BLaER1 (cell line): ENCODE measurements around the gene CMIP.

Source experiments
- H3K27ac ChIP-seq: shearing (Covaris generic); formaldehyde crosslinking; 2 replicates; pipeline ENCODE4 v1.8.1; 2022
- H3K27me3 ChIP-seq: shearing (Covaris generic); formaldehyde crosslinking; 2 replicates; pipeline ENCODE4 v1.8.1; 2022
- H3K36me3 ChIP-seq: shearing (Covaris generic); formaldehyde crosslinking; 2 replicates; pipeline ENCODE4 v1.8.1; 2022
- H3K4me1 ChIP-seq: shearing (Covaris generic); formaldehyde crosslinking; 2 replicates; pipeline ENCODE4 v1.8.1; 2022
- H3K4me2 ChIP-seq: shearing (Covaris generic); formaldehyde crosslinking; 2 replicates; pipeline ENCODE4 v1.8.1; 2022
- H3K4me3 ChIP-seq: shearing (Covaris generic); formaldehyde crosslinking; 2 replicates; pipeline ENCODE4 v1.8.1; 2022
- H3K9ac ChIP-seq: shearing (Covaris generic); formaldehyde crosslinking; 2 replicates; pipeline ENCODE4 v1.8.1; 2022
- H3K9me3 ChIP-seq: shearing (Covaris generic); formaldehyde crosslinking; 2 replicates; pipeline ENCODE4 v1.8.1; 2022
- H4K20me1 ChIP-seq: shearing (Covaris generic); formaldehyde crosslinking; 2 replicates; pipeline ENCODE4 v1.8.1; 2022
- Cebpa-rat ChIP-seq: shearing (Covaris generic); IDR thresholded peaks from 2 replicates; pipeline ENCODE4 v1.8.1; 2022

CMIP gene

GRCh38 chr16:81405702-81406113 lies 38.9 kb upstream of the CMIP start:
- H3K4me3 ChIP-seq = no peak overlapping the region
- H3K4me1 ChIP-seq = peaks cover 17% of the 10 kb centered on the region; the same call in 1 of the 2 replicates
- no peak overlapping the region for H3K4me2 ChIP-seq
- H3K9me3 ChIP-seq = no peaks in the 10 kb centered on the region
- no peaks in the 10 kb centered on the region for H3K36me3 ChIP-seq
- H3K27me3 ChIP-seq = no peaks in the 10 kb centered on the region
- no peaks in the 10 kb centered on the region for H4K20me1 ChIP-seq
- H3K9ac ChIP-seq = no peak overlapping the region
- H3K27ac ChIP-seq = no peak overlapping the region
- no peak for TF ChIP-seq Cebpa-rat

- H3K4me2 ChIP-seq = no peak overlapping the region
- H3K4me3 ChIP-seq = no peak overlapping the region
- H3K9me3 ChIP-seq = no peaks in the 10 kb centered on the region
These were observed 36.1 kb upstream of the CMIP start for GRCh38 chr16:81408409-81408950.

GRCh38 chr16:81409016-81409556 lies 35.5 kb upstream of the CMIP start:
- Histone ChIP-seq H3K9ac (no peak overlapping the region), H3K4me1 (peaks cover 7% of the 10 kb centered on the region; the same call in 1 of the 2 replicates), H3K4me2 (peak overlapping the region; percentile 4; the same call in 1 of the 2 replicates), H3K36me3 (no peaks in the 10 kb centered on the region), H3K4me3 (no peak overlapping the region), H3K27ac (no peak overlapping the region), H3K9me3 (no peaks in the 10 kb centered on the region), H4K20me1 (no peaks in the 10 kb centered on the region), H3K27me3 (no peaks in the 10 kb centered on the region)
- TF ChIP-seq Cebpa-rat = no peak

More at GRCh38 chr16:81408409-81408950, 36.1 kb upstream of the CMIP start:
- Histone ChIP-seq H4K20me1 (no peaks in the 10 kb centered on the region), H3K4me1 (peaks cover 13% of the 10 kb centered on the region; the same call in 1 of the 2 replicates), H3K36me3 (no peaks in the 10 kb centered on the region), H3K27me3 (no peaks in the 10 kb centered on the region), H3K27ac (no peak overlapping the region), H3K9ac (no peak overlapping the region)
- TF ChIP-seq Cebpa-rat = no peak

- Histone ChIP-seq H3K27me3 (no peaks in the 10 kb centered on the region), H3K9me3 (no peaks in the 10 kb centered on the region), H3K4me2 (no peak overlapping the region), H3K4me1 (peaks cover 7% of the 10 kb centered on the region; the same call in 1 of the 2 replicates), H3K27ac (no peak overlapping the region), H3K9ac (no peak overlapping the region), H3K4me3 (no peak overlapping the region), H3K36me3 (no peaks in the 10 kb centered on the region), H4K20me1 (no peaks in the 10 kb centered on the region)
- TF ChIP-seq Cebpa-rat = no peak
These were observed 33.8 kb upstream of the CMIP start for GRCh38 chr16:81410643-81411293.

- H3K4me1 ChIP-seq = peaks cover 7% of the 10 kb centered on the region; the same call in 1 of the 2 replicates
- H3K9ac ChIP-seq = no peak overlapping the region
- H3K27me3 ChIP-seq = no peaks in the 10 kb centered on the region
- no peak overlapping the region for H3K4me2 ChIP-seq
- TF ChIP-seq Cebpa-rat = no peak
- no peak overlapping the region for H3K27ac ChIP-seq
- no peaks in the 10 kb centered on the region for H4K20me1 ChIP-seq
- no peaks in the 10 kb centered on the region for H3K36me3 ChIP-seq
- H3K9me3 ChIP-seq = no peaks in the 10 kb centered on the region
- no peak overlapping the region for H3K4me3 ChIP-seq
These were observed 31.2 kb upstream of the CMIP start for GRCh38 chr16:81413245-81413990.

GRCh38 chr16:81415751-81416150 lies 28.9 kb upstream of the CMIP start:
- Histone ChIP-seq H3K4me1 (no peaks in the 10 kb centered on the region), H4K20me1 (no peaks in the 10 kb centered on the region), H3K4me2 (no peak overlapping the region), H3K9me3 (no peaks in the 10 kb centered on the region), H3K27me3 (no peaks in the 10 kb centered on the region), H3K36me3 (no peaks in the 10 kb centered on the region), H3K4me3 (no peak overlapping the region), H3K9ac (no peak overlapping the region), H3K27ac (no peak overlapping the region)
- no peak for TF ChIP-seq Cebpa-rat

GRCh38 chr16:81416749-81417148 lies 27.9 kb upstream of the CMIP start:
- H3K4me2 ChIP-seq = no peak overlapping the region
- H3K4me3 ChIP-seq = no peak overlapping the region
- H3K27ac ChIP-seq = no peak overlapping the region
- H3K9ac ChIP-seq = no peak overlapping the region
- H4K20me1 ChIP-seq = no peaks in the 10 kb centered on the region
- H3K9me3 ChIP-seq = peaks cover 9% of the 10 kb centered on the region
- H3K36me3 ChIP-seq = no peaks in the 10 kb centered on the region
- no peak for TF ChIP-seq Cebpa-rat
- H3K4me1 ChIP-seq = no peaks in the 10 kb centered on the region
- H3K27me3 ChIP-seq = no peaks in the 10 kb centered on the region

- Histone ChIP-seq H3K9ac (no peak overlapping the region), H3K4me2 (no peak overlapping the region), H3K27me3 (no peaks in the 10 kb centered on the region), H4K20me1 (no peaks in the 10 kb centered on the region), H3K4me3 (no peak overlapping the region), H3K4me1 (no peaks in the 10 kb centered on the region), H3K9me3 (peaks cover 14% of the 10 kb centered on the region), H3K27ac (no peak overlapping the region), H3K36me3 (no peaks in the 10 kb centered on the region)
- no peak for TF ChIP-seq Cebpa-rat
These were observed 27.4 kb upstream of the CMIP start for GRCh38 chr16:81417210-81417609.

GRCh38 chr16:81419806-81420205 lies 24.8 kb upstream of the CMIP start:
- Histone ChIP-seq H3K27me3 (no peaks in the 10 kb centered on the region), H3K27ac (no peak overlapping the region), H3K4me3 (no peak overlapping the region), H3K4me2 (no peak overlapping the region), H4K20me1 (no peaks in the 10 kb centered on the region), H3K36me3 (no peaks in the 10 kb centered on the region), H3K9ac (no peak overlapping the region), H3K4me1 (peaks cover 11% of the 10 kb centered on the region), H3K9me3 (peaks cover 17% of the 10 kb centered on the region)
- TF ChIP-seq Cebpa-rat = no peak

- H3K4me3 ChIP-seq = no peak overlapping the region
- peaks cover 17% of the 10 kb centered on the region for H3K9me3 ChIP-seq
- H3K9ac ChIP-seq = no peak overlapping the region
- TF ChIP-seq Cebpa-rat = no peak
- no peaks in the 10 kb centered on the region for H4K20me1 ChIP-seq
- H3K4me2 ChIP-seq = no peak overlapping the region
- H3K27ac ChIP-seq = no peak overlapping the region
- no peaks in the 10 kb centered on the region for H3K27me3 ChIP-seq
- H3K4me1 ChIP-seq = peaks cover 14% of the 10 kb centered on the region
- no peaks in the 10 kb centered on the region for H3K36me3 ChIP-seq
These were observed 23.5 kb upstream of the CMIP start for GRCh38 chr16:81421126-81421525.
